ENCODE results near the gene TMEM117. TPM values are rescaled to one million over a fixed set of nuclear protein-coding genes. Genes with fewer than 3 reads are reported as not detected.

The TMEM117 gene
- polyA plus RNA-seq, 1 donor = 14.0 TPM

DNA sequence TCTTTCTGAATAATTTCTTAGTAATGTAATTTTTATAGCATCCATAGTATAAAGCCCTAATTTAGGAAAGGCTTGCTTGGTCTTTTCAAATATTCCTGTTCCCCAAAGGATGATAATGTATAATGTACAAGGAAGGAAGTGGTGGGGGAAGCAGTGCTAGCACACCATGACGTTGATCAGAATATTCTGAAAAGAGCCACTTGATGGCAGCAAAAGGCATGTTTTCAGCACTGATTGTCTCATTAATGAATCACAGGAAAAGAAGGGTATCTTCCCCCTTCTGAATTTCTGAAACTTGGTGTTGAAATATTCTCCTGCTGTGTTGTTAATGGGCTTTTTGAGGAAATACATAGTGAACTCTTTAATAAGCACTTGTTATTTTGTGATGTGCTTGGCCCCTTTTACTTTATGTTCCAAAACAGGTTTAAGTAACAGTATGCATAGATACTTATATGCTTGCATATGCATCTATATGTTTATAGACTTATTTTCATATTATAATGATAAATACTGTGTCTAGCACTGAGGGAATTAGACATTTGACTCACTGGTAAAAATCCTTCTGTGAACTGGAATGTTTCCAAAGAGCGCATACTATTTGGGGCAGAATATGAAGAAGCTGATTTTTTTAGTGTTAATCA lies 122.0 kb downstream of the TMEM117 start:
- peak; percentile 53 for DNase-seq

GRCh38 chr12:43964033-43964432 lies 128.2 kb downstream of the TMEM117 start:
- DNase-seq = no peak

DNA sequence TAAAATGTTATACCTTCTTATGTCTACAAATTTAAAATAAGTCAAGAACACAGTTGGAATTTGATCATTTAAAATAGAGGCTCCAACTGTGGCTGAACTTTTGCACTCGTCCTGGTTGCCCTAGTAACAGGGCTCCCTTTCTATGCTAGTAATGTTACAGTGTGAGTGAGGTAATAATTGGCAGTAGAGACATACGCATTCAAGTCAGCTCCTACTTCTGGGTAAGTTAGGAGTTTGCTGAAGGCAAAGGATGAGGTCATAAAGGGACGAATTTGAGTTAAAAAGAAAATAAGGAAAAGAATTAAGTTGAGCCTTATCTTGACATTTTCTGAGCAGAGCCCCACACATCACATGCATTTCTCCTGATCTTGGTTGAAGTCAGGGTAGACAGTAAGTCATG lies 129.1 kb downstream of the TMEM117 start:
- no peak for DNase-seq

GRCh38 chr12:43965899-43966298 lies 130.0 kb downstream of the TMEM117 start:
- DNase-seq = no peak

DNA sequence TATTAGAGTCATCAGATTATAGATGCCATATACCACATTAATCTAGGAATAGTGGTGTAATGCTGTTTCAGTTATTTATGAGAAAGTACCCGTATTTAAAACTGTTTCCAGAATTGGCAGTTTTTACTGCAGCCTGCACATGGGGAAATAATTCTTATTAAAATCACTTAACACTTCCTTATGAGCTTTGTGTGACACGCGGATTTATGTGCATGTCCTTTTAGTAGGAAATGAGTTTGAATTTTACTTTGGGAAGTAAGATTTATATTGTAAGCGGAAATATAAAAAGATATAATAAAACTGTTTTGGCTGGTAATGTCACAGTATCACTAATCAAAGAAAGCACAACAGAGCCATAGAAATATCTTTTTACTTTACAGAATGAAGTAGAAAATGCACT lies 132.9 kb downstream of the TMEM117 start:
- DNase-seq = no peak

- no peak for DNase-seq
These were observed 134.0 kb downstream of the TMEM117 start for GRCh38 chr12:43969882-43970281.

- DNase-seq = no peak
These were observed 137.5 kb downstream of the TMEM117 start for GRCh38 chr12:43973385-43973784.

DNA sequence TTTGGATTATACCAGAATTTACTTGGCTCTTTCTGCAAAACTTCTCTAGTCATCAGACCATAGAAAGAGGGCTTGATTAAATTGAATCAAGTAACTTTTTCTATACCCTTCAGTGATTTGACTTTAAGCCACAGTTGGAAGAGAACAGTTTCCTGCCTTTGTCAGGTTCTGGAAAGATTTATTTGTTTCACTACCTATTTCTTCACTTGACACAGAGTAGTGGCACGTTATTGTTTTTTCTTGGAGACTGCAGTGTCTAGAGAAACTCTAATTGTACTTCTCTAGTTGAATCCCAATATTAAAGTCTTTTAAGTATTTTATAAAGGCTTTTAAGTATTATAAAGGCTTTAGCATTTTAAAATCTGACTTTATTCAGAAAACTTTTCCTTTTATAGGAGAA lies 138.1 kb downstream of the TMEM117 start:
- DNase-seq = peak; percentile 6

GRCh38 chr12:43976027-43976426 lies 140.1 kb downstream of the TMEM117 start:
- DNase-seq = no peak

DNA sequence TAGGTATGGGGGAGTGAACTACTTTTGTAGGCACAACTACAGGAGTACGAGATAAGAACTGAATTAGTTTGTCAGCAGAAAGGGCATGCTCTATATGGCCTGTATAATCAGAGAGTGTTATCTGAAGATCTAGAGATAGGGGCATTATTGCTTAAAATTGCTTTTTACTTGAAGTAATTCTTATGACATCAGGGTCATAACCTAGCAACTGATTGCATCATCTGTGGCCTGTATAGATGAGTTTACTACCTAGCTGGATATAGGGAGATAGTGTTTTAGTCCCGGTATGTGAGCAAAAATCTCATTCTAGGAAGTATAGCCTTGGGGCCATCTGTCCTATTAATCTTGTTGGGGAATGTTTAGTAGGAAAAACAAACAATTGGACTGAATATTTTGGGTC lies 142.7 kb downstream of the TMEM117 start:
- DNase-seq = no peak

- DNase-seq = no peak
These were observed 143.6 kb downstream of the TMEM117 start for GRCh38 chr12:43979450-43979849.

DNA sequence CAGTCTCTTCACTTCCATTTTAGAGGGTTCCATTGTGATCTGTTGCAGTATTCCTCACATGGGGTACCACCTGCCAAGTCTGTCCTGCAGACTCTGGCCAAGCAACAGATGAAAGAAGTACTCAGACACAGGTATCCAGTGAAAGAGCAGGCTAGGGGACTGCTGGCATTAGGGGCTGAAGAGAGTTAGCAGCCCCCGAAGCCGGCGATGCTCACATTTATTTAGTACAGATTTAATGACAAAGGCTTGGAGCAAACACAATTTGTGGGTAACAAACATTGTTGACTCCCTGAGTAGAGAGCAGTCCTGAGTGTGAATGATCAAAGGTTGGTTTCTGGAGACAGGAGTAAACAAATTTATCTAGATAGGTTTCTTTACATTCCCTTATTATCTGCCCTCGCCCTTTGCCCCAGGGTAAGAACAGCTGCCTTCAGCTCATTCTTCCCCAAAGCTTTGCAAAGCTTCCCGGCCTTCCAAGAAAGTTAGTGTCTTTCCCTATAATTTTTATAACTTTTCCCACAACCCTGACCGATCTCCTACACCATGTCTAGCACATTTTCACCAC lies 144.8 kb downstream of the TMEM117 start:
- no peak for DNase-seq

- DNase-seq = no peak
These were observed 145.8 kb downstream of the TMEM117 start for GRCh38 chr12:43981726-43982125.

DNA sequence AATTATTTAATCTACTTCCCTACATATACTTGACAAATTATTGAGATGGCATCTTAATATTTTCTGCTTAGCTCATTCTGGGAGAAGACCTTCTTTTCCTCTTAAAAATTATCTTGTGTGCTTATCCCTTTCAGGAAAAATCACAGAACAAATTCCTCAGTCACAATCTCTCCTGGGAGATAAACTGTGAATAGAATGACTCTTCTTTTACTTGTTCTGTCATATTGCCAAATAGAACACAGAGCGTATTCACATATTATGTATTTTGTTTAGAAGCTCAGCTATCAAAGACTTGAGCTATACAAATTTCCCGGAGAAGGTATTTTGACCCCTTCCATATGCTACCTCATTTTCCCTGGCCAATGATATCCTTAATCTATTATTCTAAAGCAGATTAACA lies 146.7 kb downstream of the TMEM117 start:
- no peak for DNase-seq

DNA sequence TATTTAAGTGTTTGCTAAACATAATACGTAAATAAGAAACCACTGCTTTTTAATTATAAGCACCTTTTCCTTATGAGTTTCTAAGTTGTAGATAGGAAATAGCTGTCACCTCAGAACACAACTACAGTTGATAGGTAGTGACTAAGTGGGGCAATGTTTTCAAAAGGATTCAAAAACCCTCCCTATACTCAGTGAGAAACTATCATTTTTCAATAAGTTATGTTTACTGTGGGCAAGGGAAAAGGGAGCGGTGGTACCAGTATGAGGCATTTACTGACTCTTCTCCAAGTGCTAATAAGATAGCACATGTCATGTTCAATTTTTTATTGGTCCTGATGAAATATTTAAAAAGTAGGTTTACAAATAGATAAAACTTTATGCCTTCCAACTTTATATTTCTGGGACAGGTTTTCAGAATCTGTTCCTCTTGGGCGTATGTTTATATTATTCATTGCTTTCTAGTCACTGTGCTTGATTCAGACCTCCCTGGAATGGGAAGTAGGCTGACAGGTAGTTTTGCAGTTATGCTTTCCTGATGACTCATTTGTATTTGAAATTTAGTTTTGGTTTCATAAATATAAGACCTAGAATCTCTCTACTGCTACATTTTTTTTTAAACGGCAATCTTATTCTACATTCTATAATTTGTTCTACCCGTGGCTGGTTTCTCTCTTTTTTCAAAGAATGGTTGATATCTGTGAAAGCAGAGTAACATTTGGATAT lies 153.1 kb downstream of the TMEM117 start:
- DNase-seq = no peak

DNA sequence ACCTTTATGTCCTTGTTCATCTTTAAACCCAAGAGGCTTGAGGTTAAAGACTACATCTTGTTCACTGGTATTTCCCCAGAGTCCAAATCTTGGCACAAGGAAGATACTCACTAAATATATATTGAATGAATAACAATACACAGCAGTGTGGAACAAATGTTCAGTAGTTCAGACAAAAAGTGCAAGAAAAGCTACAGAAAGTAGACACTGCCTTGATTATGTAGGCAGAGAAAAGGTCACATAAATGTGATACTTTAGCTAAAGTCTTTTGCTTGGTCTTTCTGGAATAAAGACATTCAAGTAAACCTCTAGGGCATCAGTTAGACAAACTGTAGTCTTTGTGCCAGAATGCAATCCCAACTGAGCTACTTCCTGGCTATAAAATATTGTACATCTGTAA lies 157.0 kb downstream of the TMEM117 start:
- DNase-seq = no peak

DNA sequence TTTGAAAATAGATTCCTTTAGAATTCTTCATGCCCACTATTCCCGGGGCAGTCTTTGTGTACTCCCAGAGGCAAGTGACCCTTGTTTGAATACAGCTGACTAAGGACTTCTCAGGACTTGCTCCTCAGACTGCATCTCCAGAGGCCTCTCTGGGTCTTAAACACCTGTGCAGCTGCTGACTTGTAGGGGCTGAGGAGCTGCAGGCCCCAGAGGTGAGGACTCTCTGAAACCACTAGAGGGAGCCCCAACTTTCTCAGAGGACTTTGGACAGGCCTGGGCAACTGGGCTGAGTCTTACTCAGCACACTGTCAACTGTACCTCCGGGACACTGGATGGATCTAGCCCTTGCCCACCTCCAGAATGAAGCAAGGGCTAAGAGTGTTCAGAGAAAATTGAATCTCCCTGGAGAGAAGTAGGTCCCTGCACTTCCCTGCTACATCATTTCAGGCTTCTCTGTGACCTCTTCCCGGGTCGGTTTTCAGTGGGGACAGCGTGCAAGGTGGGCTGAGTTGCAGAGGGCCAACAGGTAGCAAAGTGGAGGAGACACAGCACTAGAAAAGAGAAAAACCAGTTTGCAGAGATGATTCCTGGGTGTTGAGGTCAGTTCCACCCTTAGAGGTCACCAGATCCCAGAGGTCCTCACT lies 164.6 kb downstream of the TMEM117 start:
- no peak for DNase-seq

DNA sequence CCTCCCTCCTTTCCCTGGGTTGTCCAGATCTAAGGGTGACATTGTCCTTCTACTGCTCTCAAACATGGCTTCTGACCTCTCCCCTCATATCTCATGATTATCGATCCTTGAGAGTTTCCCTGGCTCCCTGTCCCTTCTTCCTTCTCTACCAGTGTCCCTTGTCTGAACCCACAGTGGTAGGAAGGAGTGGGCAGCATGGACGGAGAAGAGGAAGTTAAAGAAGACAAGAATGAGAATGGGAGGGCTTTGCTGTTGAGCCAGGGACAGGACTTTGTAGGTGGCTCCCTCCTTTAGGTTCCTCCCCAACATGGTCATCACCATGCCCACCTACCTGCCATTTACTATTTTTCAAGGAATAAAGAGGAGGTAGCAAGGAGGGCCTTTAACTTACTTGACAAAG lies 166.7 kb downstream of the TMEM117 start:
- no peak for DNase-seq

GRCh38 chr12:44003721-44004120 lies 167.8 kb downstream of the TMEM117 start:
- no peak for DNase-seq

DNA sequence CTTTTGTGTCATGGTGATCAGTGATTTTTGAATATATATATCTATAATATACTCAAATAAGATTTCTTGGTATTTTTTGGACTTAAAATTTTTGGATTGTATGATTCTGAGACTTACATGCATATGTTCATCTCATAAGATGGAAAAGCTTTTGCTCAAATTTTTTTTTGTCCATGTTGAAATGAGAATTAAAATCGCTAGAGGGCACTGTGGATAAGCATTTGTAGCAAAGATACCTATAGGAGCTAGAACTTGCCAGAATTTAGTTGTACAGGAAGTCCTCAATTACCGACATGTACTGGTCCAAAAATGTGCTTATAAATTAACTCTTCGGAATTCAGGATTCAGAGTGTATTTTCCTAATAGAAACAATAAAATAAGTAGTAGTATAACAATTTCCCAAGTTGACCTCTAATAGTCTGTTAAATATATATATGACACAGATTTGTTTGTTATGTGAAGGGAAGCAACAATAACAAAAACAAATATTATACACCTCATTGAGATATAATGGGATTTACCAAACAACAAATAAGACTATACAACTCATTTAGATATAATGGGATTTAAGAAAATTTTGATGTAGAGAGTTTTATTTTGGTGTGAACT lies 179.6 kb downstream of the TMEM117 start:
- peak; percentile 55 for DNase-seq

- DNase-seq = no peak
These were observed 181.3 kb downstream of the TMEM117 start for GRCh38 chr12:44017216-44017615.

DNA sequence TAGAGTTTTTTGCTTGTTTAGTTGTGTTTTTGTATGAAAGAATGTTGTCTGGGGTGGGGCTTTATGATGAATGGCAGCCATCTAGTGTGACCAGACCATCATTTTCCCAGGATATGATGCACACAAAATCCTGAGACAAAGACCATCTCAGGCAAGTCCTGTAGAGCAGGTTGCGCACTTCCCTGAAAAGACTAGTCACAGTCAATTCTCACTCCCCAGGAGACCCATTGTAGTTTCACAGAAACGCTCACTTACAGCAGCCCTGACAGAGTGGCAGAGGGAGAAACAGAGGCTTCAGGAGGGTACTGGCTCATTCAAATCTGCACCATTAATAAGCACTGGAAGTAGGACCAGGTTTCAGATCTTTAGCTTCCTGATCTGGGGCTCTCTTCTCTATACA lies 183.2 kb downstream of the TMEM117 start:
- DNase-seq = no peak

DNA sequence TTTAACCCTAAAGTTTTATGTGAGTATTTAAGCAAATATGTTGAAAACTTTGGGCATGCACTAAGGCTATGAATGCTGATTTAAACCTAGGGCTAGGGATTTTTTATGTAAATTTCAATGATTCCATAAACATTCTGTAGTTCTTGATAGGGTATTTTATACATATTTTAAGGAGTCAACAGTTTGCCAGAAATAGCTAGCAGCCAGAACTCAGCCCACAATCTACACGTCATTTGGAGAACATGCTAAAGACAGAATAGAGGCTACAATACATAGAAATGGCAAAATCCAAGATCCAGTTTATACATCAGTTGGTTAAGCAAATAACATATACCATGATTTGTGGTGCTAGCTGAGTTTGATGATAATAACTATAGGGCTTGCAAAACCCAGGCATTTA lies 184.7 kb downstream of the TMEM117 start:
- no peak for DNase-seq

Data from left kidney (tissue), 2 donors.